B cell (primary cell): Measurements from ENCODE around the gene JPH2. TPM values are rescaled to one million over a fixed set of nuclear protein-coding genes. Genes with fewer than 3 reads are reported as not detected.

Experiments
- ATAC-seq: fragments of 200-7000 bp; cut with Tn5 transposase; one replicate; pipeline ENCODE4 v1.10.0; 2021; ENCODE audit warnings: low read depth, mild to moderate bottlenecking, moderate number of reproducible peaks, moderate library complexity
- CTCF ChIA-PET: fragments of 350-600 bp; sonication (Branson Sonifier 250); formaldehyde crosslinking; loops from one replicate; lab custom pipeline; 2021; ENCODE audit warnings: antibody characterized with exemption, inconsistent platforms; lab: Charles Lee
- POLR2A ChIA-PET: fragments of 350-600 bp; sonication (Branson Sonifier 250); formaldehyde crosslinking; loops from one replicate; lab custom pipeline; 2021; ENCODE audit warnings: antibody characterized with exemption; lab: Charles Lee
- DNase-seq: peaks from one replicate; pipeline ENCODE4 v3.0.0; 2013
- H2AFZ ChIP-seq: 2 replicates; pipeline ENCODE4 v1.6.1; 2012; ENCODE audit warnings: mild to moderate bottlenecking, low read depth, low read length; ENCODE audit not compliant: insufficient read depth, poor library complexity, severe bottlenecking
- H3K27ac ChIP-seq, 2 donors: 1 replicate in 1 of 2; 2 replicates in 1 of 2; pipeline ENCODE4 v1.5.1; 2012 to 2013; ENCODE audit warnings: low read length in 2 of 2, mild to moderate bottlenecking in 2 of 2, moderate library complexity in 1 of 2
- H3K27me3 ChIP-seq, 4 experiments: fragments of 200-600 bp in 1 of 4; sonication (generic) in 1 of 4; replicated peaks in 1 of 4; 1 replicate in 2 of 4; 2 replicates in 2 of 4; pipeline versions ENCODE4 v1.6.1 to v1.7.0; 2013 to 2016; ENCODE audit warnings: low read length in 3 of 4, mild to moderate bottlenecking in 2 of 4, mixed read lengths in 1 of 4, moderate library complexity in 1 of 4; ENCODE audit not compliant: insufficient read depth in 4 of 4, control insufficient read depth in 3 of 4; ENCODE audit errors: control extremely low read depth in 1 of 4
- H3K36me3 ChIP-seq, 2 experiments: replicated peaks in 1 of 2; 1 replicate in 1 of 2; 2 replicates in 1 of 2; pipeline versions ENCODE4 v1.6.1 to v1.7.1; 2013; ENCODE audit warnings: low read length in 1 of 2; ENCODE audit not compliant: insufficient read depth in 2 of 2, control insufficient read depth in 1 of 2; ENCODE audit errors: control extremely low read depth in 1 of 2, extremely low read depth in 1 of 2
- H3K4me1 ChIP-seq, 2 donors: fragments of 200-600 bp in 1 of 2; sonication (generic) in 1 of 2; 1 replicate in 1 of 2; 2 replicates in 1 of 2; pipeline versions ENCODE4 v1.5.1 to v1.6.1; 2013 to 2017; ENCODE audit warnings: low read length in 2 of 2; ENCODE audit not compliant: control insufficient read depth in 2 of 2, insufficient read depth in 2 of 2
- H3K4me2 ChIP-seq: replicated peaks from 2 replicates; pipeline ENCODE3; 2012; ENCODE audit warnings: mild to moderate bottlenecking, low read depth, low read length; ENCODE audit not compliant: poor library complexity, severe bottlenecking
- H3K4me3 ChIP-seq, 5 experiments: fragments of 200-600 bp in 1 of 5; sonication (generic) in 1 of 5; 1 replicate in 3 of 5; 2 replicates in 2 of 5; pipeline versions ENCODE4 v1.5.1 to v1.7.0; 2011 to 2016; ENCODE audit warnings: low read length in 4 of 5, mild to moderate bottlenecking in 4 of 5, low read depth in 2 of 5, control low read depth in 1 of 5, moderate library complexity in 1 of 5; ENCODE audit not compliant: insufficient read depth in 1 of 5; ENCODE audit errors: control extremely low read depth in 1 of 5, extremely low read depth in 1 of 5
- H3K79me2 ChIP-seq: fragments of 200-600 bp; sonication (generic); one replicate; pipeline ENCODE4 v1.6.0; 2016; ENCODE audit warnings: low read length; ENCODE audit not compliant: control insufficient read depth, insufficient read depth
- H3K9ac ChIP-seq: fragments of 200-600 bp; sonication (generic); 2 replicates; pipeline ENCODE4 v1.6.1; 2017; ENCODE audit warnings: mild to moderate bottlenecking, low read length, moderate library complexity
- H3K9me3 ChIP-seq, 3 donors: one replicate each; pipeline versions ENCODE4 v1.6.1 to v1.7.1; 2013; ENCODE audit warnings: low read length in 2 of 3; ENCODE audit not compliant: control insufficient read depth in 2 of 3, insufficient read depth in 1 of 3; ENCODE audit errors: control extremely low read depth in 1 of 3
- H4K20me1 ChIP-seq: 2 replicates; pipeline ENCODE4 v1.6.0; 2012; ENCODE audit warnings: mild to moderate bottlenecking, low read length; ENCODE audit not compliant: insufficient read depth, control insufficient read depth, poor library complexity, severe bottlenecking
- H3K27ac Mint-ChIP-seq: one replicate; pipeline ENCODE4 v1.8.0; 2021; ENCODE audit warnings: mixed read lengths
- H3K27me3 Mint-ChIP-seq: one replicate; pipeline ENCODE4 v1.8.0; 2021; ENCODE audit warnings: mixed read lengths
- H3K4me1 Mint-ChIP-seq: one replicate; pipeline ENCODE4 v1.8.0; 2021; ENCODE audit warnings: mixed read lengths
- H3K4me3 Mint-ChIP-seq: one replicate; pipeline ENCODE4 v1.8.0; 2021; ENCODE audit warnings: mixed read lengths
- H3K9me3 Mint-ChIP-seq: one replicate; pipeline ENCODE4 v1.8.0; 2022; ENCODE audit warnings: mixed read lengths; ENCODE audit not compliant: insufficient read depth
- EZH2 ChIP-seq: IDR thresholded peaks from 2 replicates; pipeline ENCODE4 v1.6.1; 2012; ENCODE audit warnings: borderline replicate concordance, low read depth, mild to moderate bottlenecking, moderate library complexity, low read length; ENCODE audit not compliant: insufficient read depth, poor library complexity, severe bottlenecking
- WGBS: methylation state at CpG from one replicate; pipeline ENCODE4 v1.1.5; 2013; ENCODE audit warnings: missing lambda C conversion rate; ENCODE audit not compliant: insufficient coverage; 5-methylcytosine and 5-hydroxymethylcytosine counted together
- intact Hi-C: fragments of 100-400 bp; cut with micrococcal nuclease; formaldehyde crosslinking; loops from one replicate; pipeline ENCODE4 v1.10.0; 2022
- polyA plus RNA-seq: library from polyadenylated mRNA; depleted of rRNA; stranded (reverse); fragments of >200 nt; gene quantifications from 2 replicates; pipeline ENCODE4 v1.2.3, GENCODE V29; 2012
- total RNA-seq, 2 donors: library from RNA; stranded (reverse); fragments of 120-200 nt in 1 of 2; gene quantifications; 1 replicate in 1 of 2; 2 replicates in 1 of 2; pipeline versions ENCODE4 v1.2.3 to v1.2.4, GENCODE V29; 2013 to 2022
- TF ChIP-seq, protein P1 (sequence below): fragments of 200-600 bp; IDR thresholded peaks from one replicate; pipeline ENCODE4 v1.8.0; 2022; ENCODE audit warnings: antibody characterized with exemption, mild to moderate bottlenecking

JPH2 gene
- total and polyA plus RNA-seq, 2 donors (not counting 1 experiment from before 2014, with no cell fraction given): 0.10 TPM; not detected in 1

DNA sequence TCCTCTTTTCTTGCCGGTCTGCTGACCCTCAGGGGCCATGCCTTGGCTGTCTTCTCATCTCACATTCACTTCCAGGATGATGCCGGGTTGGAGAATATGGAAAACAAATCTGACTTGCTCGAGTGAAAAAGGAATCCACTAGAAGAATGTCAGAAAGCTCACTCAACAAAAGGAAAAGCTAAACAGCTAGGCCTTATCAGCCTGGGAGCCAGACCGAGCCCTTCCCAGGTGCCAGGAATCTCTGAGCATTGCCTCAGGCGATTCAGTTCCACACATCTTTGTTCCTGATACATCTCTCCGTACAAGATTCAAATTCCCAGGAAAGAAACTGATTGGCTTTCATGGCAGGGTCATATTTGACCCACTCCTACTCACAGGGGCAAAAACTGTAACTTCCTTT, 32.8 kb upstream of the JPH2 start:
- no peak overlapping the region for H3K4me3 Mint-ChIP-seq

DNA sequence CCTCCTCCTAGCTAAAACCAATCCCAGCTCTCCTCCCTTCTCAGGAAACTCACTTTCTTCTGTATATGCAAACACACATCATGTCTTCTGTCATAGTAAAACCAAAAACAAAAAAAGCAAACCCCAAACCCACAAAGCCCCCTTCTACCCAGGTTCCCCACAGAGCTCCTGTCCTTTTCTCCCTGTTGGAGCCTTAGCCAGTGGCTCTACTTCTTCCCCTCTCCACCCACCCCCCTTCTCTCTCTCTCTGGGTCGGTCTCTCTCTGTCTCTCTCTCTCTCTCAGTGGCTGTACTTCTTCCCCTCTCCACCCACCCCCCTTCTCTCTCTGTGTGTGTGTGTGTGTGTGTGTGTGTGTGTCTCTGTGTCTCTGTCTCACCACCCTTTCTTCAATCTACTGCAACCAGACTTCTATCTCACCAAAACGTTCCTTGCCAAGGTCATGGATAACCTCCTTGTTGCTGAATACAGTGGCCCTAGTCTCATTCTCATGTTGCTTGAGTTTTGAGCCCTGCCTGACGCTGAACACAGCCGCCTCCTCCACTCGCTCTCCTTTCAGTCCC, 32.3 kb upstream of the JPH2 start:
- Histone ChIP-seq H3K4me3 (no peak overlapping the region), H3K4me2 (peak overlapping the region; percentile 47), H3K36me3 (peaks cover 0 to 7% of the 10 kb centered on the region in 2 experiments), H3K4me1 (peaks cover 18 to 22% of the 10 kb centered on the region in 2 donors), H3K9ac (peak overlapping the region; percentile 10), H3K79me2 (peaks cover 37% of the 10 kb centered on the region), H4K20me1 (peaks cover 8% of the 10 kb centered on the region), H3K27ac (peak overlapping the region in 1 of 2 donors; percentile 25), H2AFZ (no peak overlapping the region), H3K9me3 (no peaks in the 10 kb centered on the region), H3K27me3 (no peaks in the 10 kb centered on the region)
- no peaks in the 10 kb centered on the region for H3K9me3 Mint-ChIP-seq
- ChIA-PET POLR2A (no interaction called here), CTCF (interaction anchor here (0.7 to 9.2 kb wide), 10 partner anchors 10 to 648 kb away, joined by 3 to 216 read pairs (median 7); partner anchors contain the start of gene FITM2)
- no peak overlapping the region for H3K4me3 Mint-ChIP-seq
- DNase-seq (no peak), ATAC-seq (no peak)
- H3K27me3 Mint-ChIP-seq: no peaks in the 10 kb centered on the region
- no peak for TF ChIP-seq EZH2
- TF ChIP-seq, protein P1, sequence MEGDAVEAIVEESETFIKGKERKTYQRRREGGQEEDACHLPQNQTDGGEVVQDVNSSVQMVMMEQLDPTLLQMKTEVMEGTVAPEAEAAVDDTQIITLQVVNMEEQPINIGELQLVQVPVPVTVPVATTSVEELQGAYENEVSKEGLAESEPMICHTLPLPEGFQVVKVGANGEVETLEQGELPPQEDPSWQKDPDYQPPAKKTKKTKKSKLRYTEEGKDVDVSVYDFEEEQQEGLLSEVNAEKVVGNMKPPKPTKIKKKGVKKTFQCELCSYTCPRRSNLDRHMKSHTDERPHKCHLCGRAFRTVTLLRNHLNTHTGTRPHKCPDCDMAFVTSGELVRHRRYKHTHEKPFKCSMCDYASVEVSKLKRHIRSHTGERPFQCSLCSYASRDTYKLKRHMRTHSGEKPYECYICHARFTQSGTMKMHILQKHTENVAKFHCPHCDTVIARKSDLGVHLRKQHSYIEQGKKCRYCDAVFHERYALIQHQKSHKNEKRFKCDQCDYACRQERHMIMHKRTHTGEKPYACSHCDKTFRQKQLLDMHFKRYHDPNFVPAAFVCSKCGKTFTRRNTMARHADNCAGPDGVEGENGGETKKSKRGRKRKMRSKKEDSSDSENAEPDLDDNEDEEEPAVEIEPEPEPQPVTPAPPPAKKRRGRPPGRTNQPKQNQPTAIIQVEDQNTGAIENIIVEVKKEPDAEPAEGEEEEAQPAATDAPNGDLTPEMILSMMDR: no peak
- intact Hi-C loops: loop anchor here (5.0 to 10.0 kb wide), 2 partner anchors 243 to 366 kb away; partner anchors contain the start of gene PKIG
- WGBS: 77% methylated on average over 4 of the region's 5 CpGs
- no peak overlapping the region for H3K27ac Mint-ChIP-seq
- H3K4me1 Mint-ChIP-seq: peaks cover 34% of the 10 kb centered on the region

More for the DNA sequence above, 32.8 kb upstream of the JPH2 start:
- DNase-seq (no peak), ATAC-seq (no peak)
- Histone ChIP-seq H3K36me3 (peaks cover 0 to 7% of the 10 kb centered on the region in 2 experiments), H3K4me1 (peaks cover 18 to 21% of the 10 kb centered on the region in 2 donors), H3K9ac (no peak overlapping the region), H2AFZ (no peak overlapping the region), H3K4me3 (no peak overlapping the region), H3K27ac (no peak overlapping the region), H3K4me2 (no peak overlapping the region), H3K79me2 (peaks cover 32% of the 10 kb centered on the region), H3K27me3 (no peaks in the 10 kb centered on the region), H4K20me1 (peaks cover 8% of the 10 kb centered on the region), H3K9me3 (no peaks in the 10 kb centered on the region)
- ChIA-PET POLR2A (no interaction called here), CTCF (interaction anchor here (3.5 to 9.2 kb wide), 2 partner anchors 30 to 92 kb away, joined by 23 to 216 read pairs; partner anchors contain the start of gene FITM2)
- Mint-ChIP-seq H3K27ac (no peak overlapping the region), H3K9me3 (no peaks in the 10 kb centered on the region), H3K4me1 (peaks cover 34% of the 10 kb centered on the region), H3K27me3 (no peaks in the 10 kb centered on the region)
- intact Hi-C loops: loop anchor here (5.0 to 10.0 kb wide), 2 partner anchors 243 to 365 kb away; partner anchors contain the start of gene PKIG
- TF ChIP-seq EZH2: no peak
- TF ChIP-seq, protein P1: no peak
- WGBS: 98% methylated on average over 6 of the region's 6 CpGs
